Vagina (tissue), 2 donors: ENCODE measurements around the gene RASSF9.

Source experiments
- CTCF ChIP-seq, 3 experiments: fragments of 450-650 bp in 2 of 3; fragments of 200-600 bp in 1 of 3; sonication (generic) in 1 of 3; IDR thresholded peaks; one replicate each; pipeline ENCODE4 v1.5.1; 2017 to 2019; ENCODE audit warnings: antibody characterized with exemption in 3 of 3, mild to moderate bottlenecking in 2 of 3, moderate library complexity in 2 of 3
- POLR2AphosphoS5 ChIP-seq, 2 donors: sonication (generic); formaldehyde crosslinking; IDR thresholded peaks; one replicate each; pipeline ENCODE4 v1.9.0; 2017; ENCODE audit warnings: antibody characterized with exemption in 2 of 2, mild to moderate bottlenecking in 2 of 2, low read depth in 1 of 2; ENCODE audit not compliant: insufficient read depth in 1 of 2

GRCh38 chr12:85804663-85805062, 31.5 kb downstream of the RASSF9 start:
- TF ChIP-seq CTCF (IDR thresholded peaks at IDR 0.05) (no peak), POLR2AphosphoS5 (IDR thresholded peaks at IDR 0.05; ENCODE audit: insufficient read depth in 1 of 2, low read depth in 1 of 2) (no peak)
